Measurements from ENCODE around the gene IFNL1.

IFNL1 gene

DNA sequence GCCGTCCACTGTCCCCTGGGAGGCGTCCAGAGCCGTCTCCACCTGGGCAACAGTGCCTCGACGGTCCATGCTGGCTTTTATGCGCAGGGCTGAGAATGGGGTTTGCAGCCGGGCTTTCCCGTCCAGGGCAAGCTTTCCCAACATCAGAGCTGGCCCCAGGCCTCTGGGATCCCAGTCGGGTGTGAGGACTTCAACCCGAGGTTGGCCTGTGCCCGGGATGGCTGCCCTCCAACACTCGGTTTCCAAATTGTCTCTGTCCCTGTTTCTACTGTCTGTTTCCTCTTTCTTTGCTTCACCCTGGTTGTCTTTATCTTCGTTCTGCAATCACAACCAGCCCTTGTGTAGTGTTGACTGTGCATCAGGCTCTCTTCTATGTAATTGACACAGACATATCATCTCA, 47.4 kb upstream of the IFNL1 start, which contains the start of gene IFNL4:
Gene IFNL4, minus strand, starts transcription at position 51 of the 400 bp plus-strand sequence.
- Histone ChIP-seq H2BK15ac (ENCODE audit: low read depth, poor library complexity, severe bottlenecking) (no peak within 1 kb of the TSS), H3K14ac (ENCODE audit: low read length in 2 of 2) (no peak within 1 kb of the TSS), H3K36me3 (ENCODE audit: control insufficient read depth in 1 of 2, insufficient read depth in 2 of 2, low read depth in 1 of 2, low read length in 2 of 2) (no peaks in the 10 kb centered on the region), H3K23ac (ENCODE audit: low read length in 2 of 2) (no peak within 1 kb of the TSS), H2AFZ (ENCODE audit: low read depth, low read length) (no peak within 1 kb of the TSS), H3K79me1 (replicated peaks; ENCODE audit: low read length, poor library complexity, severe bottlenecking) (no peaks in the 10 kb centered on the region), H2BK5ac (ENCODE audit: low read depth, low read length, poor library complexity, severe bottlenecking) (no peak within 1 kb of the TSS), H3K4me3 (ENCODE audit: insufficient read depth in 1 of 2, low read depth in 1 of 2, low read length in 2 of 2) (no peak within 1 kb of the TSS), H3K4ac (ENCODE audit: low read depth in 1 of 2, low read length in 2 of 2) (no peak within 1 kb of the TSS), H2BK120ac (ENCODE audit: low read depth, low read length) (no peak within 1 kb of the TSS), H3K27me3 (ENCODE audit: control insufficient read depth in 1 of 2, insufficient read depth in 1 of 2, low read length in 2 of 2) (peaks cover 62 to 65% of the 10 kb centered on the region in 2 experiments), H3K4me2 (ENCODE audit: low read length, poor library complexity, severe bottlenecking) (no peak within 1 kb of the TSS), H3K27ac (ENCODE audit: low read length, poor library complexity, severe bottlenecking) (no peak within 1 kb of the TSS), H3K9ac (ENCODE audit: low read length) (no peak within 1 kb of the TSS), H2BK12ac (ENCODE audit: low read length in 2 of 2) (no peak within 1 kb of the TSS), H4K8ac (ENCODE audit: low read length) (no peak within 1 kb of the TSS), H3K9me3 (ENCODE audit: control insufficient read depth, low read length) (no peaks in the 10 kb centered on the region), H3K18ac (ENCODE audit: low read depth in 1 of 2, low read length in 2 of 2) (no peak within 1 kb of the TSS), H2AK5ac (ENCODE audit: low read length, severe bottlenecking) (no peak within 1 kb of the TSS), H3K4me1 (ENCODE audit: control insufficient read depth, insufficient read depth, low read depth, low read length) (peaks cover 10% of the 10 kb centered on the region), H4K91ac (ENCODE audit: low read length) (no peak within 1 kb of the TSS)
- no peak for DNase-seq
- 65% methylated on average over 12 of the region's 13 CpGs for WGBS

DNA sequence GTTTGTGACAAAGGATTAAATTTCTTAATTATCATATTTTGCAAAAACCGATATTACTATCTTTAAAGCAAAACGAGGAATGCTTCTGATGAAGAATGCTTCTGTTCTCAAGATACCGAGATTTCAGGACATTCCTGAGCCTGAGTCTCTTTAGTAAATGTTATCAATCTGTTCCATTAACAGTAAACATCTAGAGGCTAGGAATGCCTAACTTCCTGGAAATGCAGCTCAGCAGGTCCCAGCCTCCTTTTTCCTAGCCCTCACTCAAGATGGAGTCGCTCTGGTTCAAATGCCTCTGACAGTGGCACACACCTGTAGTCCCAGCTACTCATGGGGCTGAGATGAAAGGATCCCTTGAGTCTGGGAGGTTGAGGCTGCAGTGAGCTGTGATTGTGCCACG, 45.1 kb upstream of the IFNL1 start:
- no peaks in the 10 kb centered on the region for H3K36me3 ChIP-seq (ENCODE audit: control insufficient read depth in 1 of 2, insufficient read depth in 2 of 2, low read depth in 1 of 2, low read length in 2 of 2)
- no peak overlapping the region for H3K23ac ChIP-seq (ENCODE audit: low read length in 2 of 2)
- DNase-seq = no peak
- H3K4me2 ChIP-seq (ENCODE audit: low read length, poor library complexity, severe bottlenecking) = no peak overlapping the region
- no peak overlapping the region for H4K8ac ChIP-seq (ENCODE audit: low read length)
- H3K9ac ChIP-seq (ENCODE audit: low read length) = no peak overlapping the region
- no peak overlapping the region for H2AK5ac ChIP-seq (ENCODE audit: low read length, severe bottlenecking)
- no peak overlapping the region for H3K27ac ChIP-seq (ENCODE audit: low read length, poor library complexity, severe bottlenecking)
- no peak overlapping the region for H3K18ac ChIP-seq (ENCODE audit: low read depth in 1 of 2, low read length in 2 of 2)
- H3K14ac ChIP-seq (ENCODE audit: low read length in 2 of 2) = no peak overlapping the region
- no peak overlapping the region for H2BK5ac ChIP-seq (ENCODE audit: low read depth, low read length, poor library complexity, severe bottlenecking)
- 69% methylated on average over 2 of the region's 5 CpGs for WGBS
- H2AFZ ChIP-seq (ENCODE audit: low read depth, low read length) = no peak overlapping the region
- no peak overlapping the region for H3K4me3 ChIP-seq (ENCODE audit: insufficient read depth in 1 of 2, low read depth in 1 of 2, low read length in 2 of 2)
- H3K27me3 ChIP-seq (ENCODE audit: control insufficient read depth in 1 of 2, insufficient read depth in 1 of 2, low read length in 2 of 2) = peaks cover 70 to 80% of the 10 kb centered on the region in 2 experiments
- H2BK12ac ChIP-seq (ENCODE audit: low read length in 2 of 2) = no peak overlapping the region
- H2BK120ac ChIP-seq (ENCODE audit: low read depth, low read length) = no peak overlapping the region
- H2BK15ac ChIP-seq (ENCODE audit: low read depth, poor library complexity, severe bottlenecking) = no peak overlapping the region
- H3K4ac ChIP-seq (ENCODE audit: low read depth in 1 of 2, low read length in 2 of 2) = no peak overlapping the region
- H3K79me1 ChIP-seq (replicated peaks; ENCODE audit: low read length, poor library complexity, severe bottlenecking) = no peaks in the 10 kb centered on the region
- no peak overlapping the region for H4K91ac ChIP-seq (ENCODE audit: low read length)
- no peaks in the 10 kb centered on the region for H3K9me3 ChIP-seq (ENCODE audit: control insufficient read depth, low read length)
- H3K4me1 ChIP-seq (ENCODE audit: control insufficient read depth, insufficient read depth, low read depth, low read length) = peaks cover 10% of the 10 kb centered on the region

DNA sequence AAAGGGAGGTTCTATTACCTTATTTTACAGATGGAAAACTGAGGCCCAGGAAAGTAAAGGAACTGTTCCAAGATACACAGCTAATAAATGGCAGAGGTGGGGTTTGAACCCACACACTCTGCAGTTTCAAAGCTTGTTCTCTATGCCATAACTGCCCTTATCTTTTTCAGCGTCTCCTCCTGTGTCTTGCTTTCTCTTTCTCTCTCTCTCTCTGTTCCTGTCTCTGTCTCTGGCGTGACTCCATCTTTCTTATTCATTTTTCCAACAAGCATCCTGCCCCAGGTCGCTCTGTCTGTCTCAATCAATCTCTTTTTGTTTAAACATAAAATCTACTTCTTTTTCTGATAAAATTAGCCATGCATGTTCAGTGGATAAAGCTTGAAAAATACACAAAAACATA, 44.4 kb upstream of the IFNL1 start:
- Histone ChIP-seq H3K4me2 (ENCODE audit: low read length, poor library complexity, severe bottlenecking) (no peak overlapping the region), H2BK15ac (ENCODE audit: low read depth, poor library complexity, severe bottlenecking) (no peak overlapping the region), H3K36me3 (ENCODE audit: control insufficient read depth in 1 of 2, insufficient read depth in 2 of 2, low read depth in 1 of 2, low read length in 2 of 2) (no peaks in the 10 kb centered on the region), H2AFZ (ENCODE audit: low read depth, low read length) (no peak overlapping the region), H3K4me3 (ENCODE audit: insufficient read depth in 1 of 2, low read depth in 1 of 2, low read length in 2 of 2) (no peak overlapping the region), H3K23ac (ENCODE audit: low read length in 2 of 2) (no peak overlapping the region), H3K4me1 (ENCODE audit: control insufficient read depth, insufficient read depth, low read depth, low read length) (peaks cover 10% of the 10 kb centered on the region), H4K8ac (ENCODE audit: low read length) (no peak overlapping the region), H3K9me3 (ENCODE audit: control insufficient read depth, low read length) (no peaks in the 10 kb centered on the region), H2BK5ac (ENCODE audit: low read depth, low read length, poor library complexity, severe bottlenecking) (no peak overlapping the region), H3K4ac (ENCODE audit: low read depth in 1 of 2, low read length in 2 of 2) (no peak overlapping the region), H3K14ac (ENCODE audit: low read length in 2 of 2) (no peak overlapping the region), H2BK120ac (ENCODE audit: low read depth, low read length) (no peak overlapping the region), H3K27ac (ENCODE audit: low read length, poor library complexity, severe bottlenecking) (no peak overlapping the region), H4K91ac (ENCODE audit: low read length) (no peak overlapping the region), H3K18ac (ENCODE audit: low read depth in 1 of 2, low read length in 2 of 2) (no peak overlapping the region), H2AK5ac (ENCODE audit: low read length, severe bottlenecking) (no peak overlapping the region), H3K27me3 (ENCODE audit: control insufficient read depth in 1 of 2, insufficient read depth in 1 of 2, low read length in 2 of 2) (peaks cover 76 to 84% of the 10 kb centered on the region in 2 experiments), H2BK12ac (ENCODE audit: low read length in 2 of 2) (no peak overlapping the region), H3K9ac (ENCODE audit: low read length) (no peak overlapping the region), H3K79me1 (replicated peaks; ENCODE audit: low read length, poor library complexity, severe bottlenecking) (no peaks in the 10 kb centered on the region)
- DNase-seq = no peak
- WGBS = 73% methylated on average over 3 of the region's 3 CpGs

DNA sequence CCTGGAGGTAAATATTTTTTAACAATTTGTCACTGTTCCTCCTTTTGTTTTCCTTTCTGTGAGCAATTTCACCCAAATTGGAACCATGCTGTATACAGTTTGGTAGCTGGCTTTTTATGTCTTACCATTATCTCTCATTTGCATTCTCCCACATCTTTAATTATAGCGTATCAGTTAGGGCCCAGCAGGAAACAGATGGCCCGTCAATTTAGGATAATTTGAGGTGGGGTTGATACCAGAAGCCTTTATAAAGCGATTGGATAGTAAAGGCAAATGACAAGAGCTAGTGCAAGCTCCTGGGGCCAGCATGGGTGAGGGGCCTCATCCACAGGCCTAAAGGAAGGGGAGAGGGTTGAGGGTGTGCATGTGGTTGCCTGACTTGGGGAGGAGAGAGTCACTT, 43.7 kb upstream of the IFNL1 start:
- Histone ChIP-seq H2BK15ac (ENCODE audit: low read depth, poor library complexity, severe bottlenecking) (no peak overlapping the region), H3K14ac (ENCODE audit: low read length in 2 of 2) (no peak overlapping the region), H3K4me3 (ENCODE audit: insufficient read depth in 1 of 2, low read depth in 1 of 2, low read length in 2 of 2) (no peak overlapping the region), H2BK120ac (ENCODE audit: low read depth, low read length) (no peak overlapping the region), H2BK5ac (ENCODE audit: low read depth, low read length, poor library complexity, severe bottlenecking) (no peak overlapping the region), H4K91ac (ENCODE audit: low read length) (no peak overlapping the region), H4K8ac (ENCODE audit: low read length) (no peak overlapping the region), H2BK12ac (ENCODE audit: low read length in 2 of 2) (no peak overlapping the region), H3K18ac (ENCODE audit: low read depth in 1 of 2, low read length in 2 of 2) (no peak overlapping the region), H3K9me3 (ENCODE audit: control insufficient read depth, low read length) (no peaks in the 10 kb centered on the region), H3K4ac (ENCODE audit: low read depth in 1 of 2, low read length in 2 of 2) (no peak overlapping the region), H2AK5ac (ENCODE audit: low read length, severe bottlenecking) (no peak overlapping the region), H3K79me1 (replicated peaks; ENCODE audit: low read length, poor library complexity, severe bottlenecking) (no peaks in the 10 kb centered on the region), H3K27ac (ENCODE audit: low read length, poor library complexity, severe bottlenecking) (no peak overlapping the region), H3K36me3 (ENCODE audit: control insufficient read depth in 1 of 2, insufficient read depth in 2 of 2, low read depth in 1 of 2, low read length in 2 of 2) (no peaks in the 10 kb centered on the region), H3K4me2 (ENCODE audit: low read length, poor library complexity, severe bottlenecking) (no peak overlapping the region), H3K27me3 (ENCODE audit: control insufficient read depth in 1 of 2, insufficient read depth in 1 of 2, low read length in 2 of 2) (peaks cover 71 to 82% of the 10 kb centered on the region in 2 experiments), H3K4me1 (ENCODE audit: control insufficient read depth, insufficient read depth, low read depth, low read length) (peaks cover 7% of the 10 kb centered on the region), H3K23ac (ENCODE audit: low read length in 2 of 2) (no peak overlapping the region), H3K9ac (ENCODE audit: low read length) (no peak overlapping the region), H2AFZ (ENCODE audit: low read depth, low read length) (no peak overlapping the region)
- WGBS = 90% methylated on average over 3 of the region's 3 CpGs
- DNase-seq = no peak
